ENCODE measurements around the gene LY6G6C.

GRCh38 chr6:31742894-31743293, 21.3 kb upstream of the LY6G6C start:
- no peak for TF ChIP-seq CTCF (IDR thresholded peaks at IDR 0.05)
- TF ChIP-seq POLR2A (IDR thresholded peaks at IDR 0.05) = no peak
- no peak for TF ChIP-seq POLR2AphosphoS5 (IDR thresholded peaks at IDR 0.05)
- no peak for TF ChIP-seq EP300 (IDR thresholded peaks at IDR 0.05)

Measured in upper lobe of left lung (tissue), 4 donors.